Measurements from ENCODE around the gene KCTD19.
"Not testable (repeated sequence)": the region's sequence is repeated elsewhere in the genome, so short reads cannot be mapped to it uniquely, and the experiment has no call there.

KCTD19 gene

GRCh38 chr16:67326472-67327309 is at the start of gene KCTD19, which contains the start of gene LRRC36:
Gene KCTD19, minus strand, starts transcription at chr16:67326741. Its CDS starts 34 bp downstream, at chr16:67326707.
Gene LRRC36, plus strand, starts transcription at chr16:67326815. Its CDS starts 48 bp downstream, at chr16:67326863.
- peak; percentile 100 for DNase-seq (ENCODE audit: low spot score)

DNA sequence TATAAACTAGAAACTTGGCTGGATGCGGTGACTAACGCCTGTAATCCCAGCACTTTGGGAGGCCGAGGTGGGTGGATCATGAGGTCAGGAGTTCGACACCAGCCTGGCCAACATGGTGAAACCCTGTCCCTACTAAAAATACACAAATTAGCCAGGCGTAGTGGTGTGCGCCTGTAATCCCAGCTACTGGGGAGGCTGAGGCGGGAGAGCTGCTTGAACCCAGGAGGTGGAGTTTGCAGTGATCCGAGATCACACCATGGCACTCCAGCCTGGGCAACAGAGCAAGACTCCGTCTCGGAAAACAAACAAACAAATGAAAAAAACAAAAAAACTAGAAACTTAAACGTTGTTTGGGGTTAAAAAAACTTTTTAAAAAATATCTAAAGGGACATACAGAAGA is 49.5 kb upstream of the KCTD19 start:
- not testable (repeated sequence) for DNase-seq (ENCODE audit: low spot score)

- no peak for DNase-seq (ENCODE audit: low spot score)
Measured at GRCh38 chr16:67372664-67373063, 46.1 kb upstream of the KCTD19 start.

DNA sequence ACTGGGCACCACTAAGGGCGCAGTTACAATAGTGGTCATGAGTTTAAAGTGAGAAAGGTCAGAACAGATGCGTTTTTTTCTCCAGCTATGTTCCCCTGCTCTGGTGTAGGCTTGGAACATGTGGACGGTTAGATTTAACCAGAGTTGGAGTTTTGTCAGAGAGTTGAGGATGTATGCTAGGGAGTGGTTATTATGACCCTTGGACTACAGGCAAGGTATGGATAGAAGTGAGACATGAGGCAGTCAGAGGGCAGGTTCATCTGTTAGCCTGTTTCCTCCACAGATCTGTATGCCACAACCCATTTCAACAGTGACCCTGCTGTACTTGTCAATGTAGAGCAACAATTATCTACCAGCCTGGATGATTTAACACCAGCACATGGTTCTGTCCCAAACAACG is 44.1 kb upstream of the KCTD19 start:
- DNase-seq (ENCODE audit: low spot score), result no peak

DNA sequence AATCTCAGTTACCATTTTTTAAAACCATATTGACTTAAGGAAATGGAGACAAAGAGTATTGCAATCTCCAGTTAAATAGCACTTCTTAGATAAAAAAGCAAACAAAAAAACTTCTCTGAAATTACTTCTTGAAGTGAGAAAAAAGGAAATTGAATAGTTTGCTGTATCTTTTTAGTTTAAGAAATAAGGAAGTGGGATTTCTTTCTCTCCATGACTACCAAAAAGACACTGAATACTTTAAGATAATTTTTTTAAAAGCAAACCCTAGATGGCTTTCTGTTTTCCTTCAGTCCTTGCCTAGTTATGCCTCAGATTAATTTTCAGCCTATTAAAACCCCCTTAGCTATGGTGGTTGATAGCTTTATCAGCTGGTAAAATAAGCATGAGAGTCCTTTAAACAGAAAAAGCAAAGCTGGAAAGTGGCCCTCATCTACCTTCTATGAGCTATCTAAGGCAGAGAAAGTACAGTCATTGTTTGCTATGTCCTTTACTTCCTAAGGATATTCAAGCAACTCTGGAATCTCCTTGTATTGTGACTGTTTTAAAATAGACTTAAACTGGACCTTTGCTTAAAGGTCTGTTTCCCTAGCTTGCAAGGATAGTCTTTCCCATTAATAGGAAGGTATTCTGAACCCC is 38.2 kb upstream of the KCTD19 start:
- DNase-seq (ENCODE audit: low spot score), result no peak

- no peak for DNase-seq (ENCODE audit: low spot score)
Measured at GRCh38 chr16:67361038-67361437, 34.5 kb upstream of the KCTD19 start.

DNA sequence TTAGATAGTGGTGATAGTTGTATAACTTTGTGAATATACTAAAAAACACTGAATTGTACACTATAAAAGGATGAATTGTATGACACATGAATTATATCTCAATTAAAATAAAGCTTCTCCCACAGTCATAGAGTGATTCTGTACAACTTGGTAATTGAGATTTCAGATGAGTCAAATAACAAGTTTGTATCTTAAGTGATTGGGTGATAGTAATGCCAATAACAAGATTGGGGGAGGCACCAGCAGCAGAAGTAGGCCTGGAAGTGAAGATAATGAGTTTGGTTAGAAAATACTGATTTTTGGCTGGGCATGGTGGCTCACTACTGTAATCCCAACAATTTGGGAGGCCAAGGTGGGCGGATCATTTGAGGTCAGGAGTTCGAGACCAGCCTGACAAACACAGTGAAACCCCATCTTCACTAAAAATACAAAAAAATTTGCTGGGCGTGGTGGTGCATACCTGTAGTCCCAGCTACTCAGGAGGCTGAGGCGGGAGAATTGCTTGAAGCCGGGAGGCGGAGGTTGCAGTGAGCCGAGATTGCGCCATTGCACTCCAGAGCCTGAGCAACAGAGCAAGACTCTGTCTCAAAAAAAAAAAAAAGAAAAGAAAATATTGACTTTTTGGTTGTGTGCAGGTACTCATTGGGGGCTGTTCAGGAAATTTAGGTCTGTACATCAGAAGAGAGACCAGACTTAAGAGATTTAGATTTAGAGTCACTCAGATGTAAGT is 33.2 kb upstream of the KCTD19 start:
- DNase-seq (ENCODE audit: low spot score), result not testable (repeated sequence)

- DNase-seq (ENCODE audit: low spot score), result no peak
Measured at GRCh38 chr16:67357561-67357960, 31.0 kb upstream of the KCTD19 start.

- no peak for DNase-seq (ENCODE audit: low spot score)
Measured at GRCh38 chr16:67356396-67356795, 29.9 kb upstream of the KCTD19 start.

- DNase-seq (ENCODE audit: low spot score), result not testable (repeated sequence)
Measured at GRCh38 chr16:67352463-67352862, 25.9 kb upstream of the KCTD19 start.

DNA sequence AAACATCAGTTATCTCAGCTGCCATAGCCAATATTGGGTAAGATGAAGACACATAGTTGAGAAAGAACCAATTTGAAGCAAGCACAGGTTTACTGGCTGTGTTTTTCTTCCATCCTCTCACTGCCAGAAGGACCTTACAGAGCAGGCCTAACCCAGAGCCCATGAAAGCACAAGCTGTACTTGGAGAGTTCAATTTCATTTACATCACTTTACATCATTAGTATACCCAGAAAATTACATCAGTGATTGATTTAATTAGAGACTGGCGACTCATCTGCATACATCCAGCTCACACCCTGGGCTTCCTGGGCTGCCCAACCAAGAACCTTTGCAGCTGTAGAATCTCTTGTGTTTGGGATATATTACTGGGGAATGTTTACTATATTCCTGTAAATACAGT is 23.8 kb upstream of the KCTD19 start:
- no peak for DNase-seq (ENCODE audit: low spot score)

- DNase-seq (ENCODE audit: low spot score), result no peak
Measured at GRCh38 chr16:67349172-67349571, 22.6 kb upstream of the KCTD19 start.

GRCh38 chr16:67346341-67346740 is 19.8 kb upstream of the KCTD19 start:
- DNase-seq (ENCODE audit: low spot score), result no peak

DNA sequence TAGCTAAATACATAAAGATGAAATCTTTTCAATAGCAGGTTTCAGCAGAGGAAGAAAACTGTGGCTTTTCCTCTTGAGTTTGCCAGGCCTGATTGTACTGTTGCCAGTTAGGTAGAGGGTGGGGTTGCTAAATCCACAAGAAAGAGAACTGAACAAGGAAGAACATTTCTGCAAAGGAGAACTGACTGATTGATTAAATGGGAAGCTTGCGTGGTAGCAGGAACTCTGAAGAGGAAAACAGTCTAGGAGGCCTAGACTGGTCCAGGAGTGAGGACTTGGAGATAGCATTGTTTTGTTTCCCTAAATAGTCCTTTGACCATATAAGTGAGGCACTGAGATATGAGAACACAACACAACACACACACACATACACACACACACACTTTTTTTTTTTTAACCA is 18.9 kb upstream of the KCTD19 start:
- no peak for DNase-seq (ENCODE audit: low spot score)

- DNase-seq (ENCODE audit: low spot score), result no peak
Measured at GRCh38 chr16:67342616-67343015, 16.1 kb upstream of the KCTD19 start.

- DNase-seq (ENCODE audit: low spot score), result no peak
Measured at GRCh38 chr16:67341250-67341649, 14.7 kb upstream of the KCTD19 start.

DNA sequence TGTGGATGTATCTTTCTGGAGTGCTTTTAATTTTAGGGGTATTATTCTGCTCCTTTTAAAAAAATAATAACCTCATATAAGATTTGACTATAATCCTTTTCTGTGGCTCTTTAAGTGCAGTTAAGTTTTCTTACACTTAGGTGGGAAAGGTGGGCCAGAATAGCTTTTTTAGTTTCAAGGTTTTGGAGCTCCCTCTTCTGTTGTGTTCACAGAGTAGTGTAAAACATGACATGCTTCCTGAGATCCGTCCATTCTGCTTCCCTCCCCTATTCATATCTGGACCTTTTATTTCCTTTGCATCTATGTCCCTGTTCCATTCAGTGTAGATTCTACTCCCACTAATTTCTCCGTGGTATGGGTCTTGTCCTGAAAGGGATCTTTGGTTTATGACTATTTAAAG is 12.9 kb upstream of the KCTD19 start:
- no peak for DNase-seq (ENCODE audit: low spot score)

- DNase-seq (ENCODE audit: low spot score), result no peak
Measured at GRCh38 chr16:67336648-67337047, 10.1 kb upstream of the KCTD19 start.

DNA sequence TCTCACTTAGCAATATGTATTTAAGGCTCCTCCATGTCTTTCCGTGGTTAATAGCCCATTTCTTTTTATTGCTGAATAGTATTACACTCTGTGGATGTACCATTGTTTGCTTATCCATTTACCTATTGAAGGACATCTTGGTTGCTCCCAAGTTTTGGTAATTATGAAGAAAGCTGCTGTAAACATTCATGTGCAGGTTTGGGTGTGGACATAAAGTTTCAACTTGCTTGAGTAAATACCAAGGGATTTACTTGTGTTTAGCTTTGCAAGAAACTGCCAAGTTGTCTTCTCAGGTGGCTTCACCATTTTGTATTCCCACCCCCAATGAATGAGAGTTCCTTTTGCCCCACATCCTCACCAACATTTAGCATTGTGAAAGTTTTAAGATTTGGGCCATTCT is 9.6 kb upstream of the KCTD19 start:
- DNase-seq (ENCODE audit: low spot score), result no peak

- DNase-seq (ENCODE audit: low spot score), result no peak
Measured at GRCh38 chr16:67333315-67333714, 6.8 kb upstream of the KCTD19 start.

DNA sequence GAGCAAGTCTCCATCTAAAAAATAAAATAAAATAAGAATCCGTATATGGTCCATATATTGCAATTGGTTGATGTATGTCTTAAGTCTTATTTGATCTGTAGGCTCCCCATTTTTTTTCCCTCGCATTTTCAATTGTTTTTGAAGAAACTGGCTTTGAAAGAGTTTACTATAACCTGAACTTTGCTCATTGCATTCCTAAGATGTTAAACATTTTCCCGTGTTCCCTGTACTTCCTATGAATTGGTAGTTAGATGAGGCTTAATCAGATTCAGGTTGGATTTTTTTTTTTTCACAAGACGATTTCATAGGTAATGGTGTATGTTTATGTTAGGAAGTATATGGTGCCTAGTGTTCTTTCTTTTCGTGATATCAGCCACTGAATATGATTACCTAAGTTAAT is 3.4 kb upstream of the KCTD19 start:
- DNase-seq (ENCODE audit: low spot score), result no peak

DNA sequence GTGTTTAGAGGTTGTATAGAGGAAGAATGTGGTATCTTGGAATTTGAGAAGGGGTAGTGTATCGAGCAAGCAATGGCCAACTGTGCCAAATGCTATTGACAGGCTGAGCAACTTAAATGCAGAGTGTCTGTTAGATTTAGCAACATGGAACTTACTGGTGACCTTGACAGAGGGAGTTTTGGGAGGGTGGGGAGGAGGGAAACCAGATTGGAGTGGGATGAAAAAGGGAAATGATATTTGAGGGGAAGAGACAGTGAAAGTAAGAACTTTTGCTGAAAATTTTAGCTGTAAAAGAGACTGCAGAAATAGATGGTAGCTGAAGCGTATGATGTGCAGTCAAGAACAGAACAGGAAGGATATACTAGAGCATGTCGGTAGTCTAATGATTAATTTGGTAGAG is 1.2 kb upstream of the KCTD19 start:
- DNase-seq (ENCODE audit: low spot score), result no peak

DNA sequence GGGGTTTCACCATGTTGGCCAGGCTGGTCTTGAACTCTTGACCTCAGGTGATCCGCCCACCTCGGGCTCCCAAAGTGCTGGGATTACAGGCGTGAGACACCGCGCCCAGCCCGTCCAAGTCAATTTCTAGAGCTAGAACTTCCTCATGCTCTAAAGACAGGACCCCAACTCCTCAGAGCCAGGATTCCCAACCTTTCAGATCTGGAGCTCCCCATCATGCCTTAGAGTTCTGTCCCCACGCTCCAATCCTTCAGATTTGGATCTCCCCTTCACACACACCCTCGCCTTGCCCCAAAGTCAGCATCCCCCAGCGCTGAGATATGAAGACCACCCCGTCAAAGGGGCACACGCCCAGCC is 448 bp downstream of the KCTD19 start:
- DNase-seq (ENCODE audit: low spot score), result no peak
